ENCODE measurements around the gene FAM228B.

DNA sequence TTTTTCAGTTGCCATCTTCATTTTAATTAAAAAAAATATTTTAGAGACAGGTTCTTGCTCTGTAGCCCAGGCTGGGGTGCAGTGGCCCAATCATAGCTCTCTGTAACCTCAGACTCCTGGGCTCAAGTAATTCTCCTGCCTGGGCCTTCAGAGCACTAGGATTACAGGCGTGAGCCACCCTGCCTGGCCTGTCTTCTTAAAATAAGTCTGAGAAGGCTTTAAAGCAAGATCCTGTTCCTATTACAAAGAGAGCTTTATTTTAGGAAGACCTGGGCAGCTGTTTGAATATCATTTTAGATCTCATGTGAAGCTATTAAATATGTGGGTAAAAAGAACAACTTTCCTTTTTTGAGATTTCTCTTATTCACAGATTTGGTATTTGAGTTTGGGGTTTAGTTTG, 53.1 kb downstream of the FAM228B start:
- TF ChIP-seq, protein P1, sequence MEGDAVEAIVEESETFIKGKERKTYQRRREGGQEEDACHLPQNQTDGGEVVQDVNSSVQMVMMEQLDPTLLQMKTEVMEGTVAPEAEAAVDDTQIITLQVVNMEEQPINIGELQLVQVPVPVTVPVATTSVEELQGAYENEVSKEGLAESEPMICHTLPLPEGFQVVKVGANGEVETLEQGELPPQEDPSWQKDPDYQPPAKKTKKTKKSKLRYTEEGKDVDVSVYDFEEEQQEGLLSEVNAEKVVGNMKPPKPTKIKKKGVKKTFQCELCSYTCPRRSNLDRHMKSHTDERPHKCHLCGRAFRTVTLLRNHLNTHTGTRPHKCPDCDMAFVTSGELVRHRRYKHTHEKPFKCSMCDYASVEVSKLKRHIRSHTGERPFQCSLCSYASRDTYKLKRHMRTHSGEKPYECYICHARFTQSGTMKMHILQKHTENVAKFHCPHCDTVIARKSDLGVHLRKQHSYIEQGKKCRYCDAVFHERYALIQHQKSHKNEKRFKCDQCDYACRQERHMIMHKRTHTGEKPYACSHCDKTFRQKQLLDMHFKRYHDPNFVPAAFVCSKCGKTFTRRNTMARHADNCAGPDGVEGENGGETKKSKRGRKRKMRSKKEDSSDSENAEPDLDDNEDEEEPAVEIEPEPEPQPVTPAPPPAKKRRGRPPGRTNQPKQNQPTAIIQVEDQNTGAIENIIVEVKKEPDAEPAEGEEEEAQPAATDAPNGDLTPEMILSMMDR (IDR thresholded peaks at IDR 0.05 in 4 of 5, conservative IDR thresholded peaks at IDR 0.05 in 1 of 5) = no peak
- TF ChIP-seq POLR2A (IDR thresholded peaks at IDR 0.05) = no peak

Measured in gastrocnemius medialis (tissue), 4 donors.